ENCODE measurements around the gene CLMN.
"Not testable (repeated sequence)": the region's sequence is repeated elsewhere in the genome, so short reads cannot be mapped to it uniquely, and the experiment has no call there.

Gene CLMN

DNA sequence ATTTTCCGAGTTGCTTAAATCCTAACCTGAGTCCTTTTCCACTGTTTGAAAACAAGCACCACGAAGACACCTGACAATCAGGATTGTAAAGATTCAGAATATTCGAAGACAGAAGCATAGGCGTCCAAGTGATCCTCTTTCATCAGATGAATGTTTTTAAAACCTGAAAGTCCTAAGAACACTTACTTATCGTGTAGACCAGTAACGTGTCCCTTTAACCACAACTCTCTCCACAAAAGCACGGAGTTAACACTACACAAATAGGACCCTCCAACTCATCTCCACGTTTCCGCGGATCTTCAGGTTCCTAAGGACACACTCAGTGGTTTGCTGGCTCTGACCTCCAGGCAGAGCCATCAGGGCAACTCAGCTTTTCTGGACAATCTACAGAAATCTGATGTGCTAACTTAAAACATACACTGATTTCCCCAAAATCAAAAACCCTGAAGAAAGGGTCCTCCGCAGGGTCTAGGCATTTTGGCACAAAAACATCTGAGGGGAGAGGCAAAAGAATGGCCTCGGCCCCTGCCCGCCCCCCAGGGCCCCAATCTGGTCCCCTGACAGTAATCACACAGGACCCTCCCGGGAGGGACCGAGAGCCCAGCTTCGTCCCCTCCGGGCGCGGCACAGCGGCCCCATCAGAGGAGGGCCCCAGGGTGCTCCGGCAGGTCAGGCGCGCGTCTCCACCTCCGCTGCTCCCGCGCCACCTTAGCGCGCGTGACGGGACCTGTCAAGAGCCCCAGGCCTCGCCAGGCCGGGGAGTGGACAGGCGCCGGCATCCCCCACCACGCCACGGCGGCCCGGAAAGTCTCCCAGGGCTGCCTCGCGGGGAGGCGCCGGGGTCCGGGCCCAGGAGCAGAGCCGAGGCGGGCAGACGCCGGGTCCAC, 163.3 kb downstream of the CLMN start:
- DNase-seq: peak in 1 of 2 experiments; percentile 38

DNA sequence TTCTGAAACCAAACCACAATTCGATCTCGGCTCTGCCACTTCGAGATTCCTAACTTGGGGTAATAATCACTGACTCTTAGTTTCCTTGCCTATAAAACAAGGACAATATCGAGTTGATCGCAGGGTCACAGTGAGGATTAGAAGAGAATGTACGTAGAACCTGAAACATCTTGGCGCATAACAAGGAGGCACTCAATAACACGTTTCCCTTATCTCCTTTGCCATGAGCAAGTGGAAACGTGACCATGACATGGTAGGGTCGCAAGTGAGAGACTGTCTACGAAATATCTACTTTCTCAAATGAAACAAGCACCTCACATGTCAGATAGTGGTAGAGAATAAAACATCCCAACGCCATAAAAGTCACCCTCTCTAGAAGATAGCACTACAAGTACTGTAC, 164.7 kb downstream of the CLMN start:
- no peak for DNase-seq

DNA sequence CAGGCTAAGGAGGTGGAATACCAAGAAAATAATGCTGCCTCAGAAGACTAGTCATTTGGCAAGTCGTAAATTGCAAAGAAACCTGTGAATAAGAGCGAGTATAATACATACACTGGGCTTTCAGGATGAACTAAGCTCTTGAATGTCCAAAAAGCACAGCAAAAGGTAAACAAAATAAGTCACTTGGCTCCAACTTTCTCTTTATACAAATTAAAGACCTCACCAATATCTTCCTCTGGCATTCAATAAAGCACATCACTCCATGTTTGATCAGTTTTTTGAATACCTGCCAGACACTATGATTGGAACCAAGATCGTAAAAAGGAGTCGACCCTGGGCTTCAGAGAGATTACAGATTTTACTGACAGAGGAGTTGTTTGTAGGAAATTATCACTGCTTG, 165.8 kb downstream of the CLMN start:
- DNase-seq: no peak

DNA sequence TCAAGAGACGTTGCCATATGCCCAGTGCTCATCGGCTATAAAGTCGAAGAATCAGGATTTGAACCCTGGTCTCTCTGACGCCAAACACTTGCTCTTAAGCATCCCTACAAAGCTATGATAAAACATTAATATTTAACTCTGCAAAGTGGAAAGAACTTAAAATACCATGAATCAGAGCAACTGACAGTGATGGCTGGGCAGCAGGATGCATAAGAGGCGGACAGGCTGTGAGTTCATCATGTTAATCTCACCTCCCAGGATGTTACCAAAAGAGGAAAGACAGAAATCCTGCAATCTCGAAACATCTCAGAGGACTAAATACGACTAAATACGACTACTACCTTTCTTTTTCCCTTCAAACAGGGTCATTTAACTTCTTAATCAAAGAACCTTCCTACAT, 168.1 kb downstream of the CLMN start:
- no peak for DNase-seq

GRCh38 chr14:95150910-95151309, 168.8 kb downstream of the CLMN start:
- no peak for DNase-seq

- no peak for DNase-seq
Measured at GRCh38 chr14:95149441-95149840, 170.3 kb downstream of the CLMN start.

- DNase-seq: no peak
Measured at GRCh38 chr14:95147597-95147996, 172.1 kb downstream of the CLMN start.

DNA sequence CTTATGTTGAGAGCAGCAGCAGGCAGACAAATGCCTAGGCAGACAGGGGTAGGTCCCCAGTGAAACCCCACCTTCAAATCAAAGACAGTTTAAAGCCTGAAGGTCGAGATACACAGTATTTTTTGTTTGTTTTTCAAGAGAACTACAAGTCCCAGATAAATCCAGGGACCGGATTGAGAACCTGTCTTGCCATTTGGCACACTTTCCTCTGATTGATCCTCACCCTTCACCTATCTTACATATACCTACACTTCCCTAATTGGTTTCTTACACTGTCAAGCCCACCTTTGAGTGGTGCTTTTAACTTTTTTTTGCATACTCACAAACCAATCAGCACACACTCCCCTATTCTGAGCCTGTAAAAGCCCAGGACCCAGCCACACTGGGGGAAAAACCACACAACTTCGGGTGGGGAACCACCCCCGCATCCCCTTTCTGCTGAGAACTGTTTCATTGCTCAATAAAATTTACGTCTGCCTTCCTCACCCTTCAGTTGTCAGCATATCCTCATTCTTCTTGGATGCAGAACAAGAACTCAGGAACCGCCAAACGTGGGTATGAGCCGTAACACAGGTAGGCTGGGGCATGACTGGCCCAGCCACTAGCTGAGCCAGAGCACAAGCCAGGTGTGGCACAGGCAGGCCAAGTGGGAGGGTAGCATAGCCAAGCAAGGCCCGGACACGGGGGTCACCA, 173.5 kb downstream of the CLMN start:
- DNase-seq: no peak

- no peak for DNase-seq
Measured at GRCh38 chr14:95144849-95145248, 174.9 kb downstream of the CLMN start.

- DNase-seq: no peak
Measured at GRCh38 chr14:95143808-95144620, 175.7 kb downstream of the CLMN start.

DNA sequence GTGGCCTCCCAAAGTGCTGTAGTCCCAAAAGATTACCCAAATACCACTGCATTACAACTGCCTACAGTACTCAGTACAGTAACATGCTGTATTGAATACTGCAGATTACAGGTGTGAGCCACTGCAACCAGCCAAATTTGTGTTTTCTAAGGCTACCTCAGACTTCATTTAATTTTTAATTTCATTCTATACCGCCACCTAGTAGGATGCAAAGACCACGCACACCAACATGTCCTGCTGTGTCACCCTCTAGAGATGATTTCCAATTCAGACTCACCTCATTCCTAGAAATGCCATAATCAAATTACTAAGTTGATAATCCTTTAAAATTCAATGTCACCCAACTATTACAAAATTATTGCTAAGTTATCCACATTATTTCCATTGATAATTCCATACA, 177.5 kb downstream of the CLMN start:
- no peak for DNase-seq

DNA sequence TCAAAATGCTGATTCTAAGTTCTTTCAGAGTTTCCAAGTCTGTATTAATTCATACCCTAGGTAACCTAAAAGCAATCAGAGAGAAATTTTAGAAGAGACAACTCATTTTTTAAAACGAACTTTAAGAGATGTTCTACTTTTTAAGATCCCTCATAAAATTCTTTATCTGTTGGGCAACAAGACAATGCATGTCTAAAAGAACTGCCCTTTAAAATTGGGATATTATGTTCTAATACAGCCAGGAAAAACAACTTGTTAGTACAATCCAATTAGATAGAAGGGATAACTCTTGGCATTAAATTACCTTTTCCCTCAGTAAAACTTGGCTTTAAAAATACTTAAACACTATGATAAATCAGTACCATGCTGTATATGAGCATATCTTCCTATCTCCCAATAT, 178.0 kb downstream of the CLMN start:
- no peak for DNase-seq

DNA sequence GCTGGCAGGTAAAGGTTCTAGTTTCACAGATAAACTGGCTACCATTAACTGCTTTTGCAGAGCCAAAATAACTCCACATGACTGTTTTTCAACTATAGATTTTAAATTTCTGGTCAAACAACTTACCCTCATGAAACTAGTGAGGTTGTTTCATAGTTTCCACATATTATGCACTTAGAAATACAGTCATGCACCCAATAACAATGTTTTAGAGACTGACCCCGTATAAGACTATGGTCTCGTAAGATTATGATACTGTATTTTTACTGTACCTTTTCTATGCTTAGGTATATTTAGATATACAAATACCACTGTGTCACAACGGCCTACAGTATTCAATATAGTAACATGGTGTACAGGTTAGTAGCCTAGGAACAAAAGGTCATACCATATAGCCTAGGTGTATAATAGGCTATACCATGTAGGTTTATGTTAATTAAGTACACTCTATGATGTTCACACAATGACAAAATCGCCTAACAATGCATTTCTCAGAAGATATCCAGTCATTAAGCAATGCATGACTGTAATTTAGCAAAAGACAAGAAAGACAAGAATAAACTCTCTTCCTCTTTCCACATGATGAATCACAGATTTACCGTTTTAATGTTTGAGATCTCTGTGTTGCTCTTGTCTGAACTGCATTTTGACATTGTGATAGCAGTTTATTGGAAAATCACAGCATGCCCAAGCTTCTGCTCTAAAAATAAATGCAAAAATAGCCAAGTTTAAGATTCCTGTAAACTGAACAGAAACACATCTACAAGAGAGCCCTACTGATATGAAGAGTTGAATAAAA, 179.4 kb downstream of the CLMN start:
- DNase-seq: no peak

- no peak for DNase-seq
Measured at GRCh38 chr14:95138876-95139275, 180.8 kb downstream of the CLMN start.

DNA sequence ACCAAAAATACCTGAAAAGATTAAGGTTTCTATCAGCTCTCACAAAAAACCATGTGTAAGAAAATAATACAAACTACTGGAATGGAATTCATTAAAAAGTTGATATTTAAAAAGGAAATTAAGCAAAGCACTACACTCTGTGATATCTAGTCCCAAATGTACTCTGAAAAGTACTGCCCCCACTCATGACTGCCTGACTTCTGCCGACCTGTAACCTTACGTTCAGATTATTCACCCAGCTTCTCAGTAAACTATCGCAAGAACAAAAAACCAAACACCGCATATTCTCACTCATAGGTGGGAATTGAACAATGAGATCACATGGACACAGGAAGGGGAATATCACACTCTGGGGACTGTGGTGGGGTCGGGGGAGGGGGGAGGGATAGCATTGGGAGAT, 181.3 kb downstream of the CLMN start:
- not testable (repeated sequence) for DNase-seq

DNA sequence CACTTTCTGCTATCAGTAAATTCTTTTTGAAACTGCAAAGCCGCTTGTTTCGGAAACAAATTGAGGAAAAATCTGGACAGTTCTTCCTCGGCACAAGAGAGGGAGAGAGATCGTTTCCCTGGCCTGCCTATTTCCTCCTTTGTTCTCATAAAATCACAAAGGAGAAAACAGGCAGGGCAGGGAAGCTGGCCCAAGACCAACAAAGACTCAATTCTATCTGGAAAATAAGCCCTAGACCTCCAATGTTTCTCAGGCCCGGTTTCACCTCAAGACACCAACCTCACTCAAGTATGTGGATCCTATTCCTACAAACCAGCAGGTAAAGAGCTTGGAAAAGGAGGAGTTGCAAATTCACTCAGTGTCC, 181.9 kb downstream of the CLMN start:
- DNase-seq: no peak

DNA sequence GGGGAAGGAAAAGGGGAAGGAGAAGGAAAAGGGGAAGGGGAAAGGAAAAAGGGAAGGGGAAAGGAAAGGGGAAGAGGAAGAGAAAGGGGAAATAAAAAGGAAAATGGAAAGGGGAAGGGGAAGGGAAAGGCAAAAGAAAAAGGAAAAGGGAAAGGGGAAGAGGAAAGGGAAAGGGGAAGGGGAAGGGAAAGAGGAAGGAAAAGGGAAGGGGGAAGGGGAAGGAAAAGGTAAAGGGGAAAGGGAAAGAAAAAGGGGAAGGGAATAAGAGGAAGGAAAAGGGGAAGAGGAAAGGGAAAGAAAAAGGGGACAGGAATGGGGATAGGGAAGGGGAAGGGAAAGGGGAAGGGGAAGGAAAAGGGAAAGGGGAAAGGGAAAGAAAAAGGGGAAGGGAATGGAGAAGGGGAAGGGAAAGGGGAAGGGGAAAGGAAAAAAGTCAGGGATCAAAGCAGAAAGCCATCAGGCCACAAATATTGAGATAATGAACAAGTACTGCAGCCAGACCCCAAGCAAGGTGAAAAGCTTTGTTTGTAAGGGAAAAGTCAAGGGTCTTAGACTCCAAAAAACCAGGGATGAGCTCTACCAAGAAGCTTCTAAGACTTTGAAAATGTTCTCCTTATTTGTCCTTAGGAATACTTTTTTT, 182.4 kb downstream of the CLMN start:
- no peak for DNase-seq

GRCh38 chr14:95136631-95137030, 183.1 kb downstream of the CLMN start:
- no peak for DNase-seq

DNA sequence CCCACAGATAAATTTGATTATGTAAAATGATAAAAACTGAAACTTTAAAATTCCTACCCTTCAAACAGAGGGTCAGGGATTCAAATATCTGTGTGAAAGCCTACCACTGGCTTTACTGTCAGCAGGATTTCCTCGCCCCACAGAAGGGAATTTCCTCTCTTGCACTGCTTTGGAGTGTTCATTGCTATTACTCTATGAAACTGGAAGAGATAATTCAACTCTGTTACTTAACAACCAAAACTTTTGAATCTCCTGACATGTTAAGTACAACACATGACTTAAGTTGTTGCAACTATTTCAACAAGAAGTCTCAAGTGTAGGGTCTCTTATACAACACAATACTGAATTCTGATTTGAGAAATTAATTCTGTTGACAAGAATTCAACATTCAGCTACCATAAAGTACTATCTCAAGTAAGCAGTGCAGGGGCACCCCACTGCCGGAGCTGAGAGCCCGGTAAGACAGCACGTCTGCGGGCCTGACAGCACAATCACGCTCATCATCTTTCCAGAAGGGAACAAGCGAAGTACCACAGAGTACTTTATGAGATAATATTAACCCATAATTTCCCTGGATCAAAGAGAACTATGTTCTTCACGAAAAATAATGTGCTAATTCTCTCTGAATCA, 185.3 kb downstream of the CLMN start:
- DNase-seq: no peak

DNA sequence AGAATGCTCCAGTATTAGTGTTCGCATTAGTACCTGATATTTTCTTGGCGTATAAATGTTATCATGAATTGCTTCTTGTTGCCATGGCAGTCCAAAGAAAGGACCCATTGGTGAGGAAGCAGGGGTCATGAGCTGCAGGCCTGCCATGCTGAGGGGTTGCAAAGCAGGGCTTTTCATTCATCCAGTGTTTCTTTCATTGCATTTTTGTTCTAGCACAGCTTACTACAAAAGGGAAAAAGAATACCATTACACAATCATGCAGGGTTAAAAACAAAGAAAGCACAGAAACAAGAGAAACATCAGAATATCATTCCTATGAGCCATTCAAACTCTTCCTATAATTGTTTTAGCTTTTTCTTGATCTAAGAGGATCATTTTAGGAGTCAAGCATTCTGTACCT, 186.4 kb downstream of the CLMN start:
- DNase-seq: no peak

DNA sequence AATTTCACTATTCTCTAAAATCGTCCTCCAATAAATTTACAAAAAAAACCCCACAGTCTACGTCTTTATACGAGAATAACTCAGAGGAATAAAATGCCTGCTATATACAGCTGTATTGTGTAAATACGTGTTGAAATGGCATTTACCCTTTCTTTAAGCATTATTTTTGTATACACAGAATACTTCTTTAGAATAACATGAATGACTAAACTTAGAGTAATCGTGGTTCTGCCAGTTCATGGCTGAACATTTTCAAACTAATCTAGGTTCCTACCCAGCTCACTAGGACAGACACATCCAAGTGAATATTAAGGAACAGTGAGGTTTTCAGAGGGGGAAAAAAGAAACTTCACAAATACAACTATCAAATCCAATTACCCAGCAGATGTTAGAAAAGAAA, 186.9 kb downstream of the CLMN start:
- no peak for DNase-seq
